ENCODE data around the gene PC. TPM values are rescaled to one million over a fixed set of nuclear protein-coding genes. Genes with fewer than 3 reads are reported as not detected.
A peak's percentile ranks its signal among the peaks of the same experiment; 100 is the strongest.

The PC gene
- total RNA-seq, 2 donors from 2014 or later, result 6.5 to 9.1 TPM

- Mint-ChIP-seq H3K4me3 (no peak overlapping the region), H3K9me3 (no peaks in the 10 kb centered on the region), H3K27ac (no peak overlapping the region), H3K36me3 (no peaks in the 10 kb centered on the region), H3K27me3 (no peaks in the 10 kb centered on the region), H3K4me1 (ENCODE audit: low read depth in 2 of 2) (peaks cover 8 to 14% of the 10 kb centered on the region in 2 donors)
- ATAC-seq (no peak), DNase-seq (ENCODE audit: low spot score) (no peak)
Observed at GRCh38 chr11:66849501-66850234, 108.5 kb downstream of the PC start.

GRCh38 chr11:66848671-66849500 lies 109.3 kb downstream of the PC start:
- ATAC-seq (no peak), DNase-seq (ENCODE audit: low spot score) (no peak)
- Mint-ChIP-seq H3K27ac (no peak overlapping the region), H3K4me1 (ENCODE audit: low read depth in 2 of 2) (peaks cover 14 to 17% of the 10 kb centered on the region in 2 donors), H3K27me3 (no peaks in the 10 kb centered on the region), H3K4me3 (no peak overlapping the region), H3K9me3 (no peaks in the 10 kb centered on the region), H3K36me3 (no peaks in the 10 kb centered on the region)

GRCh38 chr11:66847461-66848232 lies 110.5 kb downstream of the PC start:
- H3K27me3 Mint-ChIP-seq, result no peaks in the 10 kb centered on the region
- H3K9me3 Mint-ChIP-seq, result no peaks in the 10 kb centered on the region
- no peak for ATAC-seq
- H3K4me1 Mint-ChIP-seq (ENCODE audit: low read depth in 2 of 2), result peaks cover 17 to 18% of the 10 kb centered on the region in 2 donors
- no peak overlapping the region for H3K4me3 Mint-ChIP-seq
- no peak overlapping the region for H3K27ac Mint-ChIP-seq
- no peak for DNase-seq (ENCODE audit: low spot score)
- H3K36me3 Mint-ChIP-seq, result no peaks in the 10 kb centered on the region

- Mint-ChIP-seq H3K27me3 (no peaks in the 10 kb centered on the region), H3K4me3 (no peak overlapping the region), H3K9me3 (no peaks in the 10 kb centered on the region), H3K36me3 (no peaks in the 10 kb centered on the region), H3K4me1 (ENCODE audit: low read depth in 2 of 2) (peaks cover 21% of the 10 kb centered on the region in 2 donors), H3K27ac (no peak overlapping the region)
- DNase-seq (ENCODE audit: low spot score) (no peak), ATAC-seq (no peak)
Observed at GRCh38 chr11:66846671-66847091, 111.5 kb downstream of the PC start.

GRCh38 chr11:66845876-66846212 lies 112.3 kb downstream of the PC start:
- Mint-ChIP-seq H3K4me1 (ENCODE audit: low read depth in 2 of 2) (peaks cover 26 to 27% of the 10 kb centered on the region in 2 donors), H3K36me3 (no peaks in the 10 kb centered on the region), H3K27me3 (no peaks in the 10 kb centered on the region), H3K9me3 (no peaks in the 10 kb centered on the region), H3K4me3 (no peak overlapping the region), H3K27ac (no peak overlapping the region)
- ATAC-seq (no peak), DNase-seq (ENCODE audit: low spot score) (no peak)

- H3K27me3 Mint-ChIP-seq, result no peaks in the 10 kb centered on the region
Observed at GRCh38 chr11:66845143-66845875, 112.9 kb downstream of the PC start.

GRCh38 chr11:66844496-66845142 lies 113.6 kb downstream of the PC start:
- Mint-ChIP-seq H3K36me3 (no peaks in the 10 kb centered on the region), H3K4me1 (ENCODE audit: low read depth in 2 of 2) (peaks cover 32% of the 10 kb centered on the region in 2 donors), H3K4me3 (peak overlapping the region; percentile 90), H3K9me3 (no peaks in the 10 kb centered on the region), H3K27me3 (no peaks in the 10 kb centered on the region), H3K27ac (peak overlapping the region; percentile 95 to 97)
- DNase-seq (ENCODE audit: low spot score) (no peak), ATAC-seq (no peak)

More at GRCh38 chr11:66845143-66845875, 112.9 kb downstream of the PC start:
- Mint-ChIP-seq H3K4me3 (peak overlapping the region; percentile 32), H3K27ac (no peak overlapping the region), H3K9me3 (no peaks in the 10 kb centered on the region), H3K4me1 (ENCODE audit: low read depth in 2 of 2) (peaks cover 28 to 29% of the 10 kb centered on the region in 2 donors), H3K36me3 (no peaks in the 10 kb centered on the region)
- ATAC-seq (no peak), DNase-seq (ENCODE audit: low spot score) (no peak)

GRCh38 chr11:66843776-66844495 lies 114.2 kb downstream of the PC start:
- ATAC-seq, result no peak
- Mint-ChIP-seq H3K36me3 (no peaks in the 10 kb centered on the region), H3K27me3 (no peaks in the 10 kb centered on the region), H3K27ac (peak overlapping the region; percentile 95 to 97), H3K9me3 (no peaks in the 10 kb centered on the region), H3K4me1 (ENCODE audit: low read depth in 2 of 2) (peaks cover 35% of the 10 kb centered on the region in 2 donors), H3K4me3 (peak overlapping the region; percentile 90)
- DNase-seq (ENCODE audit: low spot score), result no peak

GRCh38 chr11:66842896-66843775 lies 115.0 kb downstream of the PC start, which contains the start of gene RCE1:
Gene RCE1 (plus strand): TSS chr11:66843441. CDS start chr11:66843456, 15 bp downstream.
- Mint-ChIP-seq H3K9me3 (no peaks in the 10 kb centered on the region), H3K4me3 (peak within 1 kb of the TSS; percentile 90), H3K27me3 (no peaks in the 10 kb centered on the region), H3K4me1 (ENCODE audit: low read depth in 2 of 2) (peaks cover 36% of the 10 kb centered on the region in 2 donors), H3K27ac (peak within 1 kb of the TSS; percentile 95 to 97), H3K36me3 (no peaks in the 10 kb centered on the region)
- ATAC-seq, result peak; percentile 96 to 98
- DNase-seq (ENCODE audit: low spot score), result peak; percentile 93

GRCh38 chr11:66842501-66842895 lies 115.7 kb downstream of the PC start:
- Mint-ChIP-seq H3K4me3 (peak overlapping the region; percentile 90), H3K27me3 (no peaks in the 10 kb centered on the region), H3K9me3 (no peaks in the 10 kb centered on the region), H3K4me1 (ENCODE audit: low read depth in 2 of 2) (peaks cover 36% of the 10 kb centered on the region in 2 donors), H3K36me3 (no peaks in the 10 kb centered on the region), H3K27ac (peak overlapping the region; percentile 95 to 97)
- ATAC-seq, result no peak
- DNase-seq (ENCODE audit: low spot score), result no peak

- Mint-ChIP-seq H3K27me3 (no peaks in the 10 kb centered on the region), H3K27ac (peak overlapping the region; percentile 95 to 97), H3K4me3 (peak overlapping the region; percentile 90), H3K36me3 (no peaks in the 10 kb centered on the region), H3K4me1 (ENCODE audit: low read depth in 2 of 2) (peaks cover 36% of the 10 kb centered on the region in 2 donors), H3K9me3 (no peaks in the 10 kb centered on the region)
- DNase-seq (ENCODE audit: low spot score) (no peak), ATAC-seq (no peak)
Observed at GRCh38 chr11:66841861-66842260, 116.3 kb downstream of the PC start.
